Endothelial cell of umbilical vein (primary cell): ENCODE results near the gene ZNF625. TPM values are rescaled to one million over a fixed set of nuclear protein-coding genes. Genes with fewer than 3 reads are reported as not detected.

Experiments
- BruUV-seq: library from RNA; stranded (reverse); fragments of 400-500 nt; replicated peaks from 2 replicates; lab custom pipeline; 2021; lab: Mats Ljungman, UMichigan
- CTCF ChIA-PET: fragments of 300-600, 350-600 bp; sonication (Branson Sonifier 250); formaldehyde crosslinking; loops from one replicate; lab custom pipeline; 2021; ENCODE audit warnings: antibody characterized with exemption, inconsistent platforms; lab: Charles Lee
- POLR2A ChIA-PET: fragments of 300-600, 350-600 bp; sonication (Branson Sonifier 250); formaldehyde crosslinking; loops from one replicate; lab custom pipeline; 2021; ENCODE audit warnings: antibody characterized with exemption, inconsistent platforms; lab: Charles Lee
- DNase-seq: peaks from one replicate; pipeline ENCODE4 v3.0.0-alpha.2; 2011; ENCODE audit warnings: low read depth, low spot score
- FAIRE-seq: peaks from 2 replicates; lab custom pipeline; 2011; peaks lifted over from hg19 to GRCh38; lab: Jason Lieb, UNC
- H2AFZ ChIP-seq: 2 replicates; pipeline ENCODE4 v1.6.0; 2012; ENCODE audit warnings: low read depth, low read length, control low read depth, inconsistent platforms
- H3K27ac ChIP-seq: 2 replicates; pipeline ENCODE4 v1.5.1; 2011; ENCODE audit warnings: low read depth, mild to moderate bottlenecking, control low read depth, low read length, moderate library complexity; ENCODE audit not compliant: insufficient read depth
- H3K27me3 ChIP-seq, 2 experiments: 2 replicates each; pipeline versions ENCODE4 v1.6.0 to v1.6.1; 2011; ENCODE audit warnings: low read length in 2 of 2, mixed read lengths in 1 of 2; ENCODE audit not compliant: control insufficient read depth in 2 of 2, insufficient read depth in 2 of 2
- H3K36me3 ChIP-seq, 2 experiments: 2 replicates in 1 of 2; 3 replicates in 1 of 2; pipeline ENCODE4 v1.5.1; 2011; ENCODE audit warnings: low read length in 2 of 2, mild to moderate bottlenecking in 1 of 2, moderate library complexity in 1 of 2; ENCODE audit not compliant: control insufficient read depth in 2 of 2, insufficient read depth in 2 of 2; ENCODE audit errors: extremely low read depth in 1 of 2
- H3K4me1 ChIP-seq: 3 replicates; pipeline ENCODE4 v1.5.1; 2011; ENCODE audit warnings: mild to moderate bottlenecking, low read length; ENCODE audit not compliant: control insufficient read depth, insufficient read depth; ENCODE audit errors: extremely low read depth
- H3K4me2 ChIP-seq: 2 replicates; pipeline ENCODE4 v1.6.1; 2011; ENCODE audit warnings: low read length, control low read depth, mixed read lengths; ENCODE audit not compliant: insufficient read depth
- H3K4me3 ChIP-seq, 3 experiments: fragments of 200-600 bp in 1 of 3; sonication (generic), shearing (Covaris generic) in 1 of 3; replicated peaks in 1 of 3; 2 replicates each; pipeline ENCODE4 v1.5.1; 2011 to 2016; ENCODE audit warnings: control low read depth in 3 of 3, low read length in 3 of 3, mild to moderate bottlenecking in 2 of 3, inconsistent platforms in 1 of 3, low read depth in 1 of 3, moderate library complexity in 1 of 3; ENCODE audit not compliant: insufficient read depth in 1 of 3
- H3K79me2 ChIP-seq: 2 replicates; pipeline ENCODE4 v1.6.0; 2012; ENCODE audit warnings: low read length, inconsistent platforms; ENCODE audit not compliant: control insufficient read depth, insufficient read depth
- H3K9ac ChIP-seq: replicated peaks from 2 replicates; pipeline ENCODE3; 2011; ENCODE audit warnings: low read length, control low read depth; ENCODE audit not compliant: insufficient read depth; ENCODE audit errors: extremely low read depth
- H3K9me1 ChIP-seq: replicated peaks from 3 replicates; pipeline ENCODE4 v1.6.0; 2011; ENCODE audit warnings: mild to moderate bottlenecking, low read length; ENCODE audit not compliant: control insufficient read depth, insufficient read depth; ENCODE audit errors: extremely low read depth
- H3K9me3 ChIP-seq: replicated peaks from 2 replicates; pipeline ENCODE4 v1.5.1; 2012; ENCODE audit warnings: low read length, inconsistent platforms; ENCODE audit not compliant: control insufficient read depth, insufficient read depth
- H4K20me1 ChIP-seq: replicated peaks from 2 replicates; pipeline ENCODE3; 2011; ENCODE audit warnings: mild to moderate bottlenecking, low read length; ENCODE audit not compliant: control insufficient read depth, insufficient read depth; ENCODE audit errors: extremely low read depth
- EZH2 ChIP-seq: IDR thresholded peaks from 2 replicates; pipeline ENCODE4 v1.6.1; 2012; ENCODE audit warnings: borderline replicate concordance, low read depth, mild to moderate bottlenecking, moderate library complexity, low read length, inconsistent platforms; ENCODE audit not compliant: severe bottlenecking
- FOS ChIP-seq: IDR thresholded peaks from 2 replicates; pipeline ENCODE4 v1.6.1; 2011; ENCODE audit warnings: mild to moderate bottlenecking, low read length, moderate library complexity, borderline replicate concordance; ENCODE audit not compliant: insufficient read depth
- GATA2 ChIP-seq: IDR thresholded peaks from 2 replicates; pipeline ENCODE4 v1.7.0; 2011; ENCODE audit warnings: low read depth, mild to moderate bottlenecking, moderate library complexity, mixed read lengths, low read length; ENCODE audit not compliant: insufficient read length, insufficient read depth
- JUN ChIP-seq: IDR thresholded peaks from 2 replicates; pipeline ENCODE4 v1.6.1; 2011; ENCODE audit warnings: borderline replicate concordance, low read depth; ENCODE audit not compliant: insufficient read length, insufficient read depth
- MYC ChIP-seq: IDR thresholded peaks from one replicate; pipeline ENCODE4 v1.6.1; 2011; ENCODE audit warnings: mild to moderate bottlenecking, low read depth, low read length
- POLR2A ChIP-seq: IDR thresholded peaks from 2 replicates; pipeline ENCODE4 v1.6.1; 2012; ENCODE audit warnings: low read depth, mild to moderate bottlenecking, control low read depth, low read length
- POLR2AphosphoS5 ChIP-seq: IDR thresholded peaks from 2 replicates; pipeline ENCODE4 v1.6.1; 2012; ENCODE audit warnings: low read depth, mild to moderate bottlenecking, control low read depth, low read length, moderate library complexity; ENCODE audit not compliant: insufficient read depth
- dilution Hi-C: fragments of 300-500 bp; cut with MboI; formaldehyde crosslinking; loops from one replicate; pipeline ENCODE4 v1.15.0; 2019; ENCODE audit warnings: low sequenced_read_pairs; ENCODE audit not compliant: extremely low pct_ligation_motif_present
- intact Hi-C: fragments of 100-400 bp; cut with micrococcal nuclease; formaldehyde crosslinking; loops from one replicate; pipeline ENCODE4 v1.10.0; 2022
- polyA plus RNA-seq, 4 experiments: library from polyadenylated mRNA; depleted of rRNA in 3 of 4; stranded (reverse) in 3 of 4; unstranded in 1 of 4; fragments of >200 nt; gene quantifications; 2 replicates each; pipeline versions ENCODE4 v1.2.1 to v1.2.3, GENCODE V29; 2011 to 2012; ENCODE audit warnings: missing spikeins in 1 of 4
- total RNA-seq: library from RNA; stranded (reverse); gene quantifications from 2 replicates; pipeline ENCODE4 v1.2.3, GENCODE V29; 2021
- TF ChIP-seq, protein P1 (sequence below), 2 donors: IDR thresholded peaks; 1 replicate in 1 of 2; 2 replicates in 1 of 2; pipeline ENCODE4 v1.5.1; 2011; ENCODE audit warnings: low read length in 2 of 2, mild to moderate bottlenecking in 2 of 2, moderate library complexity in 2 of 2, control low read depth in 1 of 2, inconsistent platforms in 1 of 2, low read depth in 1 of 2; ENCODE audit not compliant: insufficient read depth in 1 of 2; ENCODE audit errors: extremely low read depth in 1 of 2

Gene ZNF625
- total and polyA plus RNA-seq, 2 donors (not counting 3 experiments of a cell fraction or from before 2014, with no cell fraction given), result 0.90 to 6.7 TPM

- no peak overlapping the region for H3K4me3 ChIP-seq
- TF ChIP-seq JUN (no peak), POLR2AphosphoS5 (no peak), MYC (no peak)
- no TSS peak for BruUV-seq
- no peak overlapping the region for H3K9ac ChIP-seq
- ChIA-PET POLR2A (interaction anchor here (0.6 kb wide), 1 partner anchor 35 kb away, joined by 3 read pairs; no protein-coding TSS in a partner anchor), CTCF (no interaction called here)
- no peaks in the 10 kb centered on the region for H4K20me1 ChIP-seq
- dilution Hi-C loops, result no loop called here
- no peak overlapping the region for H3K27ac ChIP-seq
- H3K4me1 ChIP-seq, result peaks cover 9% of the 10 kb centered on the region
- no peaks in the 10 kb centered on the region for H3K36me3 ChIP-seq
- no peak overlapping the region for H2AFZ ChIP-seq
- DNase-seq (no peak), FAIRE-seq (no peak)
- H3K79me2 ChIP-seq, result peaks cover 5% of the 10 kb centered on the region
- intact Hi-C loops, result no loop called here
- no peak overlapping the region for H3K4me2 ChIP-seq
- no peaks in the 10 kb centered on the region for H3K9me1 ChIP-seq
- H3K27me3 ChIP-seq, result no peaks in the 10 kb centered on the region
- H3K9me3 ChIP-seq, result no peaks in the 10 kb centered on the region
Observed at GRCh38 chr19:12166626-12167025, 10.1 kb upstream of the ZNF625 start.

DNA sequence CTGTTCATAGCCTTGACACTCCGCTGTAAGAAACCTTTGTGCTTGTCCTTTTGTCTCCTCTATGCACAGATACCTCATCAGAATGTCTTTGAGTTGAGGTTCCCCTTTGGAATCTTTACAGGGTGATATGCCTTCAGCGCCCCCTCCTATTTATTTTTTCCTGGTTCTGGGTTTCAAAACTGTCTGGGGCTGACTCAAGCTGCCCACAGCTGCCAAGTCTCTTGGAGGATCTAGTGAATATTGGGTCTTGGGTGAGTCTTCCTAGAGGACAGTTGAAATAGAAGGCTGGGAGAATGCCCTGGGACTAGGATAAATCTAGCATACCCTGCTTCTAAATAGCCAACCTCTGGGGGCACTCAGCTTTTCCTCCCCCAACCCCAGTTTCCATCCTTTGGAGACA lies 7.3 kb upstream of the ZNF625 start:
- Histone ChIP-seq H3K4me1 (peaks cover 9% of the 10 kb centered on the region), H3K79me2 (peaks cover 5% of the 10 kb centered on the region), H2AFZ (peak overlapping the region; percentile 89), H3K27me3 (no peaks in the 10 kb centered on the region), H3K9ac (peak overlapping the region; percentile 90), H3K9me1 (no peaks in the 10 kb centered on the region), H4K20me1 (no peaks in the 10 kb centered on the region), H3K9me3 (no peaks in the 10 kb centered on the region), H3K4me3 (peak overlapping the region; percentile 57 to 86 (median 67)), H3K27ac (peak overlapping the region; percentile 93), H3K4me2 (peak overlapping the region; percentile 98), H3K36me3 (no peaks in the 10 kb centered on the region)
- no peak for TF ChIP-seq POLR2AphosphoS5
- no peak for TF ChIP-seq JUN
- no peak for TF ChIP-seq FOS
- TF ChIP-seq EZH2, result no peak
- no peak for TF ChIP-seq POLR2A
- no peak for TF ChIP-seq MYC
- no peak for TF ChIP-seq GATA2
- TF ChIP-seq, protein P1, sequence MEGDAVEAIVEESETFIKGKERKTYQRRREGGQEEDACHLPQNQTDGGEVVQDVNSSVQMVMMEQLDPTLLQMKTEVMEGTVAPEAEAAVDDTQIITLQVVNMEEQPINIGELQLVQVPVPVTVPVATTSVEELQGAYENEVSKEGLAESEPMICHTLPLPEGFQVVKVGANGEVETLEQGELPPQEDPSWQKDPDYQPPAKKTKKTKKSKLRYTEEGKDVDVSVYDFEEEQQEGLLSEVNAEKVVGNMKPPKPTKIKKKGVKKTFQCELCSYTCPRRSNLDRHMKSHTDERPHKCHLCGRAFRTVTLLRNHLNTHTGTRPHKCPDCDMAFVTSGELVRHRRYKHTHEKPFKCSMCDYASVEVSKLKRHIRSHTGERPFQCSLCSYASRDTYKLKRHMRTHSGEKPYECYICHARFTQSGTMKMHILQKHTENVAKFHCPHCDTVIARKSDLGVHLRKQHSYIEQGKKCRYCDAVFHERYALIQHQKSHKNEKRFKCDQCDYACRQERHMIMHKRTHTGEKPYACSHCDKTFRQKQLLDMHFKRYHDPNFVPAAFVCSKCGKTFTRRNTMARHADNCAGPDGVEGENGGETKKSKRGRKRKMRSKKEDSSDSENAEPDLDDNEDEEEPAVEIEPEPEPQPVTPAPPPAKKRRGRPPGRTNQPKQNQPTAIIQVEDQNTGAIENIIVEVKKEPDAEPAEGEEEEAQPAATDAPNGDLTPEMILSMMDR (IDR thresholded peaks at IDR 0.05; ENCODE audit: extremely low read depth in 1 of 2, insufficient read depth in 1 of 2, low read depth in 1 of 2, low read length in 2 of 2), result no peak
- intact Hi-C loops, result loop anchor here (1.0 to 5.0 kb wide), 3 partner anchors 130 to 503 kb away; partner anchors contain the start of genes MAN2B1, WDR83, ZNF44 and ZNF564
- DNase-seq, result no peak
- CTCF ChIA-PET, result interaction anchor here (1.5 kb wide), 1 partner anchor 202 kb away, joined by 6 read pairs; the partner anchor contains the start of gene ZNF442
- dilution Hi-C loops, result no loop called here
- POLR2A ChIA-PET, result no interaction called here
- no TSS peak for BruUV-seq
- FAIRE-seq, result no peak
